Right atrium auricular region (tissue), 2 donors: ENCODE data around the gene RECK. TPM values are rescaled to one million over a fixed set of nuclear protein-coding genes. Genes with fewer than 3 reads are reported as not detected.
A peak's percentile ranks its signal among the peaks of the same experiment; 100 is the strongest.
"Not testable (repeated sequence)": the region's sequence is repeated elsewhere in the genome, so short reads cannot be mapped to it uniquely, and the experiment has no call there.

Experiments
- DNase-seq: peaks from one replicate; pipeline ENCODE4 v3.0.0-alpha.2; 2019; ENCODE audit warnings: low spot score
- H3K27ac ChIP-seq, 2 donors: fragments of 200-600 bp; sonication (generic); 1 replicate in 1 of 2; 2 replicates in 1 of 2; pipeline ENCODE4 v1.5.1; 2016 to 2019
- H3K27me3 ChIP-seq, 2 donors: fragments of 200-600 bp; sonication (generic); one replicate each; pipeline versions ENCODE4 v1.5.1 to v1.6.0; 2017 to 2019
- H3K36me3 ChIP-seq: fragments of 200-600 bp; sonication (generic); one replicate; pipeline ENCODE4 v1.5.1; 2016
- H3K4me1 ChIP-seq, 2 donors: fragments of 200-600 bp; sonication (generic); one replicate each; pipeline versions ENCODE4 v1.5.1 to v1.6.0; 2017 to 2019
- H3K4me3 ChIP-seq, 2 donors: fragments of 200-600 bp; sonication (generic); 1 replicate in 1 of 2; 2 replicates in 1 of 2; pipeline ENCODE4 v1.5.1; 2017 to 2019; ENCODE audit warnings: mild to moderate bottlenecking in 1 of 2, moderate library complexity in 1 of 2
- H3K9me3 ChIP-seq, 2 donors: fragments of 200-600 bp; sonication (generic); one replicate each; pipeline ENCODE4 v1.5.1; 2019
- CTCF ChIP-seq, 2 donors: fragments of 200-600 bp; sonication (generic); IDR thresholded peaks; one replicate each; pipeline ENCODE4 v1.5.1; 2019; ENCODE audit warnings: antibody characterized with exemption in 2 of 2
- total RNA-seq, 2 donors: library from RNA; depleted of rRNA; stranded (reverse); fragments of >200 nt; gene quantifications; one replicate each; pipeline ENCODE4 v1.1.0, GENCODE V29; 2016

Gene RECK
- 1 to 10 TPM; 7.6 to 8.9 TPM for total RNA-seq

GRCh38 chr9:36036780-36037548 lies at the start of gene RECK:
Gene RECK, plus strand, starts transcription at chr9:36036913. Its CDS starts 86 bp downstream, at chr9:36036999.
- DNase-seq, result peak; percentile 89
- no peaks in the 10 kb centered on the region for H3K36me3 ChIP-seq
- no peak for TF ChIP-seq CTCF (IDR thresholded peaks at IDR 0.05)
- H3K4me3 ChIP-seq, result peak within 1 kb of the TSS; percentile 95 to 98
- peaks cover 0 to 34% of the 10 kb centered on the region in 2 donors for H3K4me1 ChIP-seq
- H3K9me3 ChIP-seq, result no peaks in the 10 kb centered on the region
- no peaks in the 10 kb centered on the region for H3K27me3 ChIP-seq
- H3K27ac ChIP-seq, result peak within 1 kb of the TSS; percentile 79 to 85

GRCh38 chr9:35990155-35990554 lies 46.6 kb upstream of the RECK start:
- H3K36me3 ChIP-seq, result no peaks in the 10 kb centered on the region
- H3K27me3 ChIP-seq, result no peaks in the 10 kb centered on the region
- TF ChIP-seq CTCF (IDR thresholded peaks at IDR 0.05), result no peak
- H3K9me3 ChIP-seq, result no peaks in the 10 kb centered on the region
- no peak overlapping the region for H3K27ac ChIP-seq
- DNase-seq, result no peak
- H3K4me1 ChIP-seq, result no peaks in the 10 kb centered on the region
- H3K4me3 ChIP-seq, result no peak overlapping the region

GRCh38 chr9:35993136-35993535 lies 43.6 kb upstream of the RECK start:
- H3K36me3 ChIP-seq, H3K4me1 ChIP-seq, H3K27me3 ChIP-seq: not testable (repeated sequence)

GRCh38 chr9:35993976-35994720 lies 42.6 kb upstream of the RECK start:
- no peak for DNase-seq
- no peak for TF ChIP-seq CTCF (IDR thresholded peaks at IDR 0.05)
- Histone ChIP-seq H3K27ac (no peak overlapping the region), H3K4me1 (peaks cover 0 to 3% of the 10 kb centered on the region in 2 donors), H3K36me3 (no peaks in the 10 kb centered on the region), H3K27me3 (no peaks in the 10 kb centered on the region), H3K4me3 (no peak overlapping the region), H3K9me3 (peaks cover 0 to 9% of the 10 kb centered on the region in 2 donors)

More at GRCh38 chr9:35993136-35993535, 43.6 kb upstream of the RECK start:
- H3K4me3 ChIP-seq, H3K27ac ChIP-seq, H3K9me3 ChIP-seq, DNase-seq: not testable (repeated sequence)

- no peak overlapping the region for H3K27ac ChIP-seq
- H3K4me1 ChIP-seq, result peaks cover 0 to 3% of the 10 kb centered on the region in 2 donors
- no peak overlapping the region for H3K4me3 ChIP-seq
- peaks cover 0 to 9% of the 10 kb centered on the region in 2 donors for H3K9me3 ChIP-seq
- no peaks in the 10 kb centered on the region for H3K27me3 ChIP-seq
- no peak for TF ChIP-seq CTCF (IDR thresholded peaks at IDR 0.05)
- H3K36me3 ChIP-seq, result no peaks in the 10 kb centered on the region
- no peak for DNase-seq
Observed at GRCh38 chr9:35994959-35995358, 41.8 kb upstream of the RECK start.

GRCh38 chr9:35996358-35996970 lies 40.2 kb upstream of the RECK start:
- TF ChIP-seq CTCF (IDR thresholded peaks at IDR 0.05), result no peak
- Histone ChIP-seq H3K4me1 (peaks cover 0 to 3% of the 10 kb centered on the region in 2 donors), H3K9me3 (peaks cover 0 to 9% of the 10 kb centered on the region in 2 donors), H3K27ac (peak overlapping the region in 1 of 2 donors; percentile 75), H3K4me3 (no peak overlapping the region), H3K36me3 (no peaks in the 10 kb centered on the region), H3K27me3 (no peaks in the 10 kb centered on the region)
- no peak for DNase-seq

- not testable (repeated sequence) for H3K4me1 ChIP-seq, DNase-seq, H3K36me3 ChIP-seq, H3K9me3 ChIP-seq, H3K4me3 ChIP-seq, H3K27me3 ChIP-seq
- peak overlapping the region in 1 of 2 donors; percentile 75 for H3K27ac ChIP-seq
Observed at GRCh38 chr9:35997016-35997415, 39.7 kb upstream of the RECK start.
